Fibroblast of lung (primary cell): ENCODE measurements around the gene ISM2. TPM values are rescaled to one million over a fixed set of nuclear protein-coding genes. Genes with fewer than 3 reads are reported as not detected.

ENCODE experiments used
- DNase-seq, 2 donors: peaks; one replicate each; pipeline versions ENCODE4 v3.0.0 to v3.0.0-alpha.2; 2010; ENCODE audit warnings: low read depth in 2 of 2
- H2AFZ ChIP-seq: 2 replicates; pipeline ENCODE4 v1.5.1; 2012; ENCODE audit warnings: low read length, control low read depth, inconsistent platforms
- H3K27ac ChIP-seq: 2 replicates; pipeline ENCODE4 v1.5.1; 2011; ENCODE audit warnings: low read length, control low read depth; ENCODE audit not compliant: insufficient read depth
- H3K27me3 ChIP-seq: 2 replicates; pipeline ENCODE4 v1.5.1; 2011; ENCODE audit warnings: mild to moderate bottlenecking, low read length; ENCODE audit not compliant: control insufficient read depth, insufficient read depth
- H3K36me3 ChIP-seq: 2 replicates; pipeline ENCODE4 v1.5.1; 2011; ENCODE audit warnings: low read length; ENCODE audit not compliant: control insufficient read depth, insufficient read depth
- H3K4me1 ChIP-seq: 2 replicates; pipeline ENCODE4 v1.5.1; 2011; ENCODE audit warnings: low read length; ENCODE audit not compliant: control insufficient read depth, insufficient read depth; ENCODE audit errors: extremely low read depth
- H3K4me2 ChIP-seq: 2 replicates; pipeline ENCODE4 v1.5.1; 2011; ENCODE audit warnings: low read length, control low read depth; ENCODE audit not compliant: insufficient read depth; ENCODE audit errors: extremely low read depth
- H3K4me3 ChIP-seq, 4 experiments: fragments of 200-600 bp in 1 of 4; sonication (generic) in 1 of 4; replicated peaks in 1 of 4; 2 replicates each; pipeline ENCODE4 v1.5.1; 2011 to 2016; ENCODE audit warnings: low read length in 4 of 4, low read depth in 3 of 4, mild to moderate bottlenecking in 3 of 4, control low read depth in 2 of 4, inconsistent platforms in 1 of 4, mixed read lengths in 1 of 4; ENCODE audit not compliant: insufficient read depth in 1 of 4; ENCODE audit errors: control extremely low read depth in 1 of 4
- H3K79me2 ChIP-seq: 2 replicates; pipeline ENCODE4 v1.5.1; 2012; ENCODE audit warnings: mild to moderate bottlenecking, low read length, inconsistent platforms; ENCODE audit not compliant: control insufficient read depth, insufficient read depth
- H3K9ac ChIP-seq: 2 replicates; pipeline ENCODE4 v1.5.1; 2011; ENCODE audit warnings: mild to moderate bottlenecking, low read length, control low read depth; ENCODE audit not compliant: insufficient read depth
- H3K9me3 ChIP-seq: 2 replicates; pipeline ENCODE4 v1.5.1; 2012; ENCODE audit warnings: low read depth, low read length; ENCODE audit not compliant: control insufficient read depth, insufficient read depth
- H4K20me1 ChIP-seq: 2 replicates; pipeline ENCODE4 v1.5.1; 2011; ENCODE audit warnings: low read length; ENCODE audit not compliant: control insufficient read depth, insufficient read depth; ENCODE audit errors: extremely low read depth
- CTCF ChIP-seq, 2 donors: IDR thresholded peaks in 1 of 2; conservative IDR thresholded peaks in 1 of 2; 1 replicate in 1 of 2; 2 replicates in 1 of 2; pipeline ENCODE4 v1.5.1; 2011 to 2012; ENCODE audit warnings: low read length in 2 of 2, control low read depth in 1 of 2, inconsistent platforms in 1 of 2, low read depth in 1 of 2, mild to moderate bottlenecking in 1 of 2
- EZH2 ChIP-seq: IDR thresholded peaks from 2 replicates; pipeline ENCODE4 v1.5.1; 2012; ENCODE audit warnings: low read length, control low read depth, mild to moderate bottlenecking; ENCODE audit errors: missing control alignments
- polyA plus RNA-seq, 2 donors: library from polyadenylated mRNA; depleted of rRNA in 1 of 2; stranded (reverse) in 1 of 2; unstranded in 1 of 2; fragments of >200 nt; gene quantifications; 2 replicates each; pipeline ENCODE4 v1.2.1, GENCODE V29; 2011 to 2012; ENCODE audit warnings: missing spikeins in 1 of 2
- total RNA-seq: library from RNA; depleted of rRNA; stranded (reverse); fragments of >200 nt; gene quantifications from 2 replicates; pipeline ENCODE4 v1.2.1, GENCODE V29; 2014

ISM2 gene
- total and polyA plus RNA-seq, 2 donors (not counting 1 experiment from before 2014, with no cell fraction given), result not detected

DNA sequence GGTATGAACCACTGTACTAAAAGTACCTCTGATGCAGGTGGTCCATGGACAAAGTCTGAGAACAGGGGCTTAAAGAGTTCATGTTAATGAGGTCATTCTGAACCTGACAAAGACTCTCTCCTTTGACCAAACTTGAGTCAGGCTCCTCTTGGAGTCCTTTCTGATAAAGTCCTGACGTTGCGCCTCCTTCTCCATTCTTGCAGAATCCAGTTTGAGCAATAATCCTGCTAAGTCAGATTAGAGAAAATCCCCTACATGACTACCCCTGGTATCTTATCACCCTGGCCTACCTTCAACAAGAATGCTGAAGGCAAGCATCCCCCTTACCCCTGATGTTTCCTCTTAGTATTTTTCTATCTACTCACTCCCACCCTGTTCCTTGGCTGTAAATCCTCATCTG is 46.0 kb upstream of the ISM2 start:
- H4K20me1 ChIP-seq, result no peaks in the 10 kb centered on the region
- TF ChIP-seq CTCF (conservative IDR thresholded peaks at IDR 0.05 in 1 of 2, IDR thresholded peaks at IDR 0.05 in 1 of 2; ENCODE audit: low read depth in 1 of 2, low read length in 2 of 2) (no peak), EZH2 (no peak)
- peaks cover 1% of the 10 kb centered on the region for H3K36me3 ChIP-seq
- no peaks in the 10 kb centered on the region for H3K4me1 ChIP-seq
- DNase-seq, result no peak
- no peak overlapping the region for H3K27ac ChIP-seq
- no peaks in the 10 kb centered on the region for H3K79me2 ChIP-seq
- H3K4me2 ChIP-seq, result no peak overlapping the region
- no peaks in the 10 kb centered on the region for H3K27me3 ChIP-seq
- H3K4me3 ChIP-seq, result no peak overlapping the region
- no peaks in the 10 kb centered on the region for H3K9me3 ChIP-seq
- no peak overlapping the region for H2AFZ ChIP-seq
- H3K9ac ChIP-seq, result no peak overlapping the region

GRCh38 chr14:77543637-77544334 is 45.2 kb upstream of the ISM2 start:
- H4K20me1 ChIP-seq, result no peaks in the 10 kb centered on the region
- no peak overlapping the region for H2AFZ ChIP-seq
- no peak overlapping the region for H3K4me2 ChIP-seq
- H3K27ac ChIP-seq, result no peak overlapping the region
- no peaks in the 10 kb centered on the region for H3K27me3 ChIP-seq
- H3K79me2 ChIP-seq, result no peaks in the 10 kb centered on the region
- no peak for TF ChIP-seq EZH2
- TF ChIP-seq CTCF (conservative IDR thresholded peaks at IDR 0.05 in 1 of 2, IDR thresholded peaks at IDR 0.05 in 1 of 2; ENCODE audit: low read depth in 1 of 2, low read length in 2 of 2), result no peak
- no peak overlapping the region for H3K4me3 ChIP-seq
- H3K9me3 ChIP-seq, result no peaks in the 10 kb centered on the region
- no peaks in the 10 kb centered on the region for H3K4me1 ChIP-seq
- no peaks in the 10 kb centered on the region for H3K36me3 ChIP-seq
- peak in 1 of 2 donors; percentile 45 for DNase-seq
- H3K9ac ChIP-seq, result no peak overlapping the region

DNA sequence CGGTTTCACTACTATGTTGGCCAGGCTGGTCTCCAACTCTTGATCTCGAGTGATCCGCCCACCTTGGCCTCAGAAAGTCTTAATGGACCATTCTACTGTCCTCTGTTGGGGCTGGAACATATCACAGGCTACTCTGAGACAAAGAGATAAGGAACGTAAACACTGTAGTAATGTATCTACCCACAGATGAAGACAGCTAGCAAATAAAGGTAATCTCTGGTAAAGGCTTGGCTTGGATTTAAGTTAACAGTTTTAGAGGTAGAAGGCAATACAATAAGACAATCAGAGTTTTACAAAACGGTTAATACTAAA is 44.6 kb upstream of the ISM2 start:
- DNase-seq, result peak in 1 of 2 donors; percentile 14
- Histone ChIP-seq H3K27ac (no peak overlapping the region), H3K27me3 (no peaks in the 10 kb centered on the region), H4K20me1 (no peaks in the 10 kb centered on the region), H3K4me1 (no peaks in the 10 kb centered on the region), H3K9me3 (no peaks in the 10 kb centered on the region), H3K79me2 (no peaks in the 10 kb centered on the region), H2AFZ (no peak overlapping the region), H3K4me3 (no peak overlapping the region), H3K4me2 (no peak overlapping the region), H3K9ac (no peak overlapping the region), H3K36me3 (no peaks in the 10 kb centered on the region)
- TF ChIP-seq CTCF (conservative IDR thresholded peaks at IDR 0.05 in 1 of 2, IDR thresholded peaks at IDR 0.05 in 1 of 2; ENCODE audit: low read depth in 1 of 2, low read length in 2 of 2) (no peak), EZH2 (no peak)
